Inferior parietal cortex (tissue), 1 donor: ENCODE measurements around the gene CNKSR3.

ENCODE experiments used
- DNase-seq: peaks from one replicate; pipeline ENCODE4 v3.0.0-alpha.2; 2016; ENCODE audit errors: extremely low spot score

CNKSR3 gene

DNA sequence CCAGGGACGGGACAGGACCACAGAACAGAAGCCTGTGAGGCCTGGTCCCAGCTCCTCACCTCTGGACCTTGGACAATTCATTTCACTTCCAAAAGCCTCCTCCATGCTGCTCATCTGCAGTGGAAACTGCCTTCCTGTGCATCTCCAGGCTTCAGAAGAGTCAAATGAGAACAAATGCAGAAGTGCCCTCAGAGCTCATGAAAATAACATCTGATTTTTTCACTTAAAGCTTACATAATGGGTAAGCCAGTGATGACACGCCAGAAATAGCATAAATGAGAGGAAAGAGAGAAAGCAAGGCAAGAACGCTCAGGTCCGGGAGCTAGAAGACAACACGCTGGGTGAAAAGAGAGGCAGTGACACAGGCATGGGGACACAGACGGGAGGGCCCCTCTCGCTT lies 7.9 kb downstream of the CNKSR3 start:
- no peak for DNase-seq

DNA sequence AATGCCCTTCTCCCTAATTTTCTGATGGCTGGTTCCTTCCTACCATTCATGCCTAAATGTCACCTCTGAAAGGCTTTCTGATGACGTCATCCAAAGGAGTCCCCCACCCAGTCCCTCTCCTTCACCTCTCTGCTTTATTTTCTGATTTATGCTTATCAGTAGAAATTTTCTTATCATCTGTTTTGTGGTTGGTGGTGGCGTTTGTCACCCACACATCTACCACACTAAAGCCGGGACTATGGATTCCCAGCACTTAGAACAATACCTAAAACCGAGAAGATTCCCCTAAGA lies 9.0 kb downstream of the CNKSR3 start:
- no peak for DNase-seq

DNA sequence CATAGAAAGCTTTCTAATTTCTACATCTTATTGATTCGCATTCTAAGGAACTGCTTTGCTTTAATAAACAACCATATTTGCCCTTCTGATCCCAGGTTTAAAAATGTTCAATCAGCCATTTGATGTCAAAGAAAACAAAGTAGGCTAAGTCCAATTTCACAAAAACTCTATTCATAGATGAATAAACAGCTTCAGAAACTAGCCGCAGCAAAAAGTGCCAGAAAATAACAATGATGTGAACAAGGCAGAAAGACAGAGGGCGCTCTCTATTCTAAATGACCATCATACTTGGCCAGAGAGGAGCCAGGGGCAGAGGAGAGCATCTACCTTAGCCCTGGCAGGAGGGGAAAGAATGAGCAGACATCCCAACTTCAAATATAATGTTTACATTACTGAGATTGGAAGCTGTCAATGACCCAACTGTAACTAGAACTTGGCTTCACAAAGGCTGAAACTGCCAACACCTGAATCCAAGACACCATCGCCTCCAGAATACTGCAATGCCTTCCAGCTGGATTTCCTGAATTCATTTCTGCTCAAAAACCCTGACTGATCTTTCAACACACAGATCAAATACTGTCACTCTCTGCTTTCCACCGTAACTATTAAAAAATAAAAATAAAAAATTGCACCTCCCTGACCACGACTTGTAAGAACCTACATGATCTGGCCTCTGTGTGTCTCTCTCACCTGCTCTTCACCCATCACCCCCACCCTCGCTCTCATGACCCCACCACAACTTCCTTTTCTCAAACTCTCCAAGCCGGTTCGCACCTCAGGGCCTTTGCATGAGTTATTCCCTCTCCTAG lies 9.5 kb downstream of the CNKSR3 start:
- DNase-seq = peak; percentile 88

DNA sequence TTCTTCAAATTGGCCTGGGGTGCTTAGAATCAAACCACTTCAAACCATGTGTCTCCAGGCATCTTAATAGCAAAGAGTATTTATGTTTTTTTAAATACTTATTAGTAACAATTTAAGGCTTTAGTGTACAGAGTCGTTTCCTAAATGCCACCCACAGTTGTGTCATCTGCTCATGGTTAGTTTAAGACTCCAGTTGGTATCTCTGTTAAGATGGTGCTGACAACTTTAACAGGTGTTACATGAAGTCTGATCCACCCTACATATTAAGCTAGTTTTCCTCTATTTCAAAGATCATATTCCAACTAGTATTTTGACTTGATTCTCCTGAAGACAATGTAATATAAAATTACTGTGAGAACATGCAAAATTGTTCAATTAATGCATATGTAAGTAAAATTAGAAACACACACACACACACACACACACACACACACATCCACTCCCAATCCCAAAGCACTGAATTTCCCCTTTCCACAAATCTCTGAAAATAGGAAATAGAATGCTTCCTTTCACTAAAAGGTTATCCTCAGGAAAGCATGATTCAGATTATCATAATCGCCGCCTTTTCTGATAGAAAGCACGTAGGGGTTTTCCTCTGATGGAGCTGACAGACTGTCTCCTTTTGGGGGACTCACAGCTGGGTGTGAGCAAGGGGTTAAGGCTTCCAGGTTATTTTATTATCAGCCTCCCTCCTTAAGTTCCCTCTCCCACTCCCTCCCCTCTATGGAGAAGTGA lies 10.5 kb downstream of the CNKSR3 start:
- DNase-seq = no peak

GRCh38 chr6:154498340-154498934 lies 12.0 kb downstream of the CNKSR3 start:
- DNase-seq = no peak

DNA sequence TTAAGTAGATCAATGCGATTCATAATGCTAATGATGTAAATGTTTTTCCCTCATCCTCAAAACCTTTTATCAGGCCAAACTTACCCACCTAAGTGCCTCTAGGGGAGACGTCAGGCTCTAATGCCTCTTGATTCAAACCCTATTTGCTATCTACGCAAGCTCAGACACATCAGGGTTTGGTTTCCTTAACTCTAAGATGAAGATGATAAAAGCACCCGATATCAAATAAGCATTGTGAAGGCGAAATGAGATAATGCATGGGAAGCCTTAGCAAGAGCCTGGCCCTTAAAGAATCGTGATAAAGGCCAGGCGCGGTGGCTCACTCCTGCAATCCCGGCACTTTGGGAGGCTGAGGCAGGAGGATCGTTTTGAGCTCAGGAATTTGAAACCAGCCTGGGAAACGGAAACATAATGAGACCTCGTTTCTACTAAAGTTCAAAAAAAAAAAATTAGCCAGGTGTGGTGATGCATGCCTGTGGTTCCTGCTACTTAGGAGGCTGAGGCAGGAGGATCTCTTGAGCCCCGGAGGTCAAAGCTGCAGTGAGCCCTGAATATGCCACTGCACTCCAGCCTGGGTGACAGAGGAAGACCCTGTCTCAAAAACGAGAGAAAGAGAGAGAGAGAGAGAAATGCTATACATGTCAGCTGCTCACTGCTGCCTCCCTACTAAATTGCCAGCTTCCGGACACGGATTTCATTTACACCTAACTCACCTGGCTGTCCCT lies 13.5 kb downstream of the CNKSR3 start:
- DNase-seq = no peak

DNA sequence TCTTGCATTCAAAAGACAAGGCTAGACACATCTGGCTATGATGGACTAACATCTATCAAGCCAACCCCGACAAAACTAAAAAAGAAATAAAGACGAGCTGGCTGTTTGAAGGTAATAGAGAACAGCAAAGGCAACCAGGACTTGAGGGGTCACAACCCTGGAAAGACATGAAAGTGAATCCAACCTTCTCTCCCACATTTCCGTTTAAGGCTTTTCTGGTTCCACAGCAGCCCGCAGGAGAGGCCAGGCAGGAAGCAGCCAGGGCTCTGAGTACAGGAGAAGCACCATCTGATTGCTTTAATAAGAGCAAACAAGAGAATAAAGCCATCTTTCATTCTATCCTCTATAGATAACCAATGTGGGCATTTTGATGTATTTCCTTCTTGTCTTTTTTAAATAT lies 14.3 kb downstream of the CNKSR3 start:
- no peak for DNase-seq

GRCh38 chr6:154494592-154495311 lies 15.7 kb downstream of the CNKSR3 start:
- no peak for DNase-seq

- no peak for DNase-seq
These were observed 18.7 kb downstream of the CNKSR3 start for GRCh38 chr6:154491567-154492470.

DNA sequence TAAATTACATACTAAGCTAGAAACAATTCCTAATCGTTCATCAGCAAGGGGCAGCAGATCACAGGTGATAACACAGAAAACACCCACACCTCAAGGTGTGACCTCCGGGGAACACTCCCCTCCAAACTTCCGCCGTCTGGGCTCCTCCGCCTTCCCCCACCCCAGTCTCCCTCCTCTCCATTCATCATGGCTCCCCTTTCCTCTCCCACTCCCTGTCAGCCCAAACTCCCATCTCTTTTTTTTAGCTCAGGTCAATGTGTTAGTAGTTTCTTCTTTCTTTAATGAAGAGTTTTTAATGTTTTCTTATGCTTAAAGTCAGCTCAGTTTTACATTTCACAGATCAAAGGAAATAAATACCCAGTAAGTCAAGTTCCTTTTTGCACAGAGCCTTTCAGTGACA lies 20.7 kb downstream of the CNKSR3 start:
- no peak for DNase-seq

- DNase-seq = no peak
These were observed 21.6 kb downstream of the CNKSR3 start for GRCh38 chr6:154488802-154489437.

DNA sequence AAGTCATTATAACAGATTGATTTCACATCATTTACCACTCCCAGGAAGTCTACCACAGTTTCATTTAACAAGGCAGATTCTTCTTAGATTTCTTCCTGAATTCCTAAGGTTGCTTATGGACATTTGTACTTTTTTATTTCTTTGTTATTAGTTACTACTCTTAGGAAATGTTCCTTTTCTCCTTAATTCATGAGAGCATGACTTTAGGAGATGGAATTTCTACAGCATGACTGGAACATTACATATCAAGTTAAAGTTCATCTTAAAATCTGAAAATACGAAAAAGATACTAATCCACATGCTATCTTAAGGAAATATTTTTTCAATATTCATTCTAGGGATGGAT lies 22.3 kb downstream of the CNKSR3 start:
- DNase-seq = no peak

DNA sequence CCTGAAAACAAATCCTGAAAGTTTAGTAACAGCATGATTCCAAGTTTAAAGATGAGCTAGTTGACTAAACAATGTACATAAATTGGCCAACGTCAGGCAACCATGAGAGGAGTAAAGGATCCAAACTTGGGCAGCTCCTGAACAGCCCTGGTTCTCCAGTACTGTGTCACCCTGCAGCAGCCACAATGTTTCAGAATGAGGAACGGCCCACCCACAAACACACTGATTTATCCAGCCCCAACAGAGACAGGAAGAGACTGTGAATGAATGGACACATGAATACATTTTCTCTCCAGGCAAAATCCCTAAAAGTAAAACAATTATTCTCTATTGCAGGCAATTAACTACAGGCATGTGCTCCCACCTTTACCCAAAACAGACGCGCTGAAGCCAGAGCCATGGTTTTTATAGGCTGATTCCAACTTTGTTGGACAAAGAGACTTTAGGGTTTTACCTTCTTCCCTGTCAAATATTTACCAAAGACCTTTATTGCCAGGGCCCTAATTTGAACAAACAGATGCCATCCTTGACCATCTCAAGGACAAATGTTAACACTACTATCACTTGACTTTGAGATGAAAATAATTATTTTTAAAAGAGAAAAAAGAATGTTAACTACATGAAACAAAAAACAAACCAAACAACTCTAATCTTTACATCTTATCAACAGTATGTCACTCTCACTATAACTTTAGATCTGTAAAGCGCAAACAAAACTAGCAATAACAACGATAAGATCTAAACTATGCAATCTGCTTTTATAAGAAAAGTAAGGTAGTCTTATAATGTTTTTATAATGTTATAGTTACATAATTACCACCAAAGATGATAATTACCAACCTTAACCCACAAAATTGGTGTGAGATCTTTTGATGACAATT lies 22.9 kb downstream of the CNKSR3 start:
- DNase-seq = no peak

DNA sequence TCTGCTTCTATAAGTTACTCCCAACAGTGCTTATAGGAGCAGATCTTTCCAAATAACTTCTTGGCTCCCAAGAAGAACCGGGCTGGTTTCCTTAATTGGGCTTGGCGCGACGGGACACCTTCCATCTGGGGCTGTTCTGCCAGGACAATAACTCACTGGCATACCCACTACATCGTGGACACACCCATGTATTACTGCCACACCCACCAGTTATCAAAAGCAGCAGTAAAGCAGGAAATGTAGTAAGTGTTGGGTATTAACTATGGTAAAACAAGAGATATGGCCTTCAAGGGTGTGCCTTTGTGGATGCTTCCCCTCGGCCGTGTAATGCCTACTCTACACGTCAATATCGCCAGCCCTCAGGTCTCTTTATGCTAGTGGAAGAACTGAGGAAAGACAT lies 24.7 kb downstream of the CNKSR3 start:
- DNase-seq = no peak

DNA sequence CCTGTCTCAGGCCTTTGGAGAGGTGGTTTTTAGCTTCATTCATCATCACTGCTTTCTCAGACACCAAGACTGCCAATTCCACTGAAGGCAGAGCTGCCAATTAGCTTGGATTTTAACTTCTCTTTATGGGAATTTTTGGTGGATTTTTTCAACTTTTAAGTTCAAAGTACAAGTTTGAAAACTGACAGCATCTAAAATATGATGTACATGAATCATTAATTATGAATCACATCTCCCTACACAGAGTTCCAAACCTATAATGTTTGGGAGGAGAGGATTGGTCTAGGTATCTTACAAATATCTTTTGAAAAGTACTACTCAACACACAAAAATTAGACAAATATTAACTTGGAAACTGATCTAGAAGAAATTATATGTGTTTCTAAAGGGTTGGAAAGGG lies 25.5 kb downstream of the CNKSR3 start:
- DNase-seq = no peak

DNA sequence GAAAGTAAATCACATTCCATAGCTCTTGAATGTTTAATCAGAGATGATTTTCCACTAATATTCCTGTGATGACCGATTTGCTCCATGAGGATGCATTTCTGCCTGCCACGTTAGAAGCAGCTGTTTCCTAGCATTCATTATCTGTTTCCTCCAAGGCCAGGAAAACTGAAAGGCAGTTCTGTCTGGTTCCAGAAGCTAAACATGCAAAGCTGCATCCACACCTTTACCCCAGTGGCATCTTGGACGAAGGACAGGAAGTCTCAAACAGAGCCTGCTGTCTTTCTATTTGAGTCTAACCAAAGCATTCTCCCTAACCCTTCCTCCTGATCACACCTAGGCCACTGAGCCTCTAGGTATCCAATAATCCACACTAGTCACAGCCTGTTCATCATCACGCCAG lies 27.6 kb downstream of the CNKSR3 start:
- DNase-seq = no peak

GRCh38 chr6:154481521-154482013 lies 28.9 kb downstream of the CNKSR3 start:
- DNase-seq = no peak

DNA sequence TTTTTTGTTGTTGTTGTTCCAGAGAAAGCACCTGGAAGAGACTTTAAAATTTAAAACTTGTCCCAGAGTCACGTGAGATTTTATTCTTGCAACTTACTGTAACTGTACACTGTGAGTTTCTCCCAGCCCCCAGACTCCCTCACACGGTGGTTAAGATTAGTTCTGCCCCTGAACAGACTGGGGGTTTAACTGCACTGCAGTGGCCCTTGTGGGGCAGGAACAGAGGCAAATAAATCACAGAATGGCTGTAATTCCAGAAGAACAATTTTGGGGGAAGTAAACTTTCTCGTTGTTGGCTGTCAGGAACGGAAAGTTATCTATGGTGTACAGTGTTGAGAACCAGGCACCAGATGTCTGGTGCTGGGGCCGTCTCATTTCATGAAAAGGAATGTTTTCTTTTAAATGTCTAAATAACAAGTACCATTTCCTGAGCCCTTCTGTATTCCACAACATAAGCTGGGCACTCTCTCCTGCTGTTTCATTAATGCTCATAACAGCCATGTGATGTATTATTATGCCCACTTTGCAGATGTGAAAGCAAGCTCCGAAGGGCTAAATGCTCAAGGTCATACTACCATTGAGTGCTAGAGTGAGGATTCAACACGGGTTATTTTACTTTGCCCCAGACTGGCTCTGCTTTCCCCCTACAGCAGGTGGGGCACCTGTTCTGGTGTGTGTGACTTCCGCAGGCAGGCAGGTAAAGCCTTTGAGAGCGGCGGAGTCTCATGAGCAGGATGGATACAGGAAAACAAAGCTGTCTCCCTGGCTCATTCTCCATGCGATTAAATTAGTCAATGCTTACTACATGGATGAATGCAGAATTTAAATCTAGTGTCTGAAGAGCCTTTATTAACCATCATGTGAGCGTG lies 30.5 kb downstream of the CNKSR3 start:
- no peak for DNase-seq
